ENCODE results near the gene TINAG. TPM values are rescaled to one million over a fixed set of nuclear protein-coding genes. Genes with fewer than 3 reads are reported as not detected.

TINAG gene
- total RNA-seq, 1 donor from 2014 or later: not detected

DNA sequence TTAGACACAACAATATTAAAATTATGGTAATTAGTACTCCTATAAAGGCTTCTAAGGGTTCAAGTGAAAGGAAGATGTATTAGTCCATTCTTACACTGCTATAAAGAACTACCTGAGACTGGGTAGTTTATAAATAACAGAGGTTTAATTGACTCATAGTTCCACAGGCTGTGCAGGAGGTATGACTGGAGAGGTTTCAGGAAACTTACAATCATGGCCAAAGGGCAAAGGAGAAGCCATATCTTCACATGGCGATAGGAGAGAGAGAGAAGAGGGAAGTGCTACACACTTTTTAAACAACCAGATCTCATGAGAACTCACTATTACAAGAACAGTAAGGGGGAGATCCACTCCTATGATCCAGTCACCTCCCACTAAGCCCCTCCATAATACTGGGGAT lies 52.9 kb downstream of the TINAG start:
- Mint-ChIP-seq H3K4me3 (ENCODE audit: unreplicated experiment) (no peak overlapping the region), H3K27me3 (ENCODE audit: unreplicated experiment) (no peaks in the 10 kb centered on the region)

DNA sequence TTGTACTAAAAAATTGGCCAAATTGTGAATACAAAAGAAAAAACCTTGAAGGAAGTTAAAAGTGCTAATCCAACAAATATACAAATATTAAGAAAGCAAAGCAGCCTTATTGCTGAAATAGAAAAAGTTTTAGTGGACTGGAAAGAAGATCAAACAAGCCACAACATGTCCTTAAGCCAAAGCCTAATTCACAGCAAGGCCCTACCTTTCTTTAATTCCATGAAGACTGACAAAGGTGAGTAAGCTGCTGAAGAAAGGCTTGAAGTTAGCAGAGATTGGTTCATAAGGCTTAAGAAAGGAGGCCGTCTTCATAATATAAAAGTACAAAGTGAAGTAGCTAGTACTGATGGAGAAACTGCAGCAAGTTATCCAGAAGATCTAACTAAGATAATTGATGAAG lies 53.5 kb downstream of the TINAG start:
- DNase-seq: no peak
- H3K27me3 Mint-ChIP-seq (ENCODE audit: unreplicated experiment): no peaks in the 10 kb centered on the region
- H3K27ac Mint-ChIP-seq (ENCODE audit: unreplicated experiment): no peak overlapping the region
- H3K4me3 Mint-ChIP-seq (ENCODE audit: unreplicated experiment): no peak overlapping the region
- TF ChIP-seq, protein P1, sequence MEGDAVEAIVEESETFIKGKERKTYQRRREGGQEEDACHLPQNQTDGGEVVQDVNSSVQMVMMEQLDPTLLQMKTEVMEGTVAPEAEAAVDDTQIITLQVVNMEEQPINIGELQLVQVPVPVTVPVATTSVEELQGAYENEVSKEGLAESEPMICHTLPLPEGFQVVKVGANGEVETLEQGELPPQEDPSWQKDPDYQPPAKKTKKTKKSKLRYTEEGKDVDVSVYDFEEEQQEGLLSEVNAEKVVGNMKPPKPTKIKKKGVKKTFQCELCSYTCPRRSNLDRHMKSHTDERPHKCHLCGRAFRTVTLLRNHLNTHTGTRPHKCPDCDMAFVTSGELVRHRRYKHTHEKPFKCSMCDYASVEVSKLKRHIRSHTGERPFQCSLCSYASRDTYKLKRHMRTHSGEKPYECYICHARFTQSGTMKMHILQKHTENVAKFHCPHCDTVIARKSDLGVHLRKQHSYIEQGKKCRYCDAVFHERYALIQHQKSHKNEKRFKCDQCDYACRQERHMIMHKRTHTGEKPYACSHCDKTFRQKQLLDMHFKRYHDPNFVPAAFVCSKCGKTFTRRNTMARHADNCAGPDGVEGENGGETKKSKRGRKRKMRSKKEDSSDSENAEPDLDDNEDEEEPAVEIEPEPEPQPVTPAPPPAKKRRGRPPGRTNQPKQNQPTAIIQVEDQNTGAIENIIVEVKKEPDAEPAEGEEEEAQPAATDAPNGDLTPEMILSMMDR (IDR thresholded peaks at IDR 0.05; ENCODE audit: partially characterized antibody, unreplicated experiment): no peak
- H3K4me1 Mint-ChIP-seq (ENCODE audit: low read depth, unreplicated experiment): no peaks in the 10 kb centered on the region
- H3K9me3 Mint-ChIP-seq (ENCODE audit: unreplicated experiment): no peaks in the 10 kb centered on the region
- no peaks in the 10 kb centered on the region for H3K36me3 Mint-ChIP-seq (ENCODE audit: unreplicated experiment)

More for the DNA sequence above, 52.9 kb downstream of the TINAG start:
- H3K4me1 Mint-ChIP-seq (ENCODE audit: low read depth, unreplicated experiment): no peaks in the 10 kb centered on the region
- no peaks in the 10 kb centered on the region for H3K9me3 Mint-ChIP-seq (ENCODE audit: unreplicated experiment)
- DNase-seq: no peak
- H3K27ac Mint-ChIP-seq (ENCODE audit: unreplicated experiment): no peak overlapping the region
- TF ChIP-seq, protein P1 (IDR thresholded peaks at IDR 0.05; ENCODE audit: partially characterized antibody, unreplicated experiment): no peak
- no peaks in the 10 kb centered on the region for H3K36me3 Mint-ChIP-seq (ENCODE audit: unreplicated experiment)

DNA sequence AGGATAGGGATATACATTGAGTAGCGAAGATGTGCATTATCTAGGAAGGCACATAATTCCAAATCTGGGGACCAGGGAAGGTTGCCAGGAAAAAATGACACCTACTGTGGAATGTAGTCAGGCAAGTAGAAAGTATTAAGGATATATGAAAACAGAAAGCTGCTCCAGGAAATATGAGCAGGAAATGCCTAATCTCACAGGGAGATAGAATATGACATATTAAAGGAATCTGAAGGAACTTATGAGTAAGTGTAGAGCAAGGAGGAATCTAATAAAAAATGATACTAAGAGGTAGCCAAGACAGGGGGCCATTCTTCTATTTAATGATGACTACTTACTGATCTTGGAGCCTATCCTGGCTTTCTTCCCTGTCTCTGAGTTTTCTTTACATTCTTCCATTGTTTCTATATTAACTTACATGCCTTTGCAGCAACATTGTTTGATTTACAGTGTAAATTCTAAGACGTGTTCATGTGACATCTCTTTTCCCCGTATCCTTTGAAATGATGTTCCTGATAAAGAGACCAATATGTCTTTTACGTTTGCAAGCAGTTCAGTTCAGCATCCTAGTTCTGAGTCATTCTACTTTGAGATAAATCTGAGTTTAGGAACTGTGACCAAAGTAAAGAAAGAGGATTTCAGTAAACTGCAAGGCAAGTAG lies 58.6 kb downstream of the TINAG start:
- no peak for DNase-seq
- Mint-ChIP-seq H3K27me3 (ENCODE audit: unreplicated experiment) (no peaks in the 10 kb centered on the region), H3K27ac (ENCODE audit: unreplicated experiment) (no peak overlapping the region), H3K4me3 (ENCODE audit: unreplicated experiment) (no peak overlapping the region), H3K36me3 (ENCODE audit: unreplicated experiment) (no peaks in the 10 kb centered on the region), H3K4me1 (ENCODE audit: low read depth, unreplicated experiment) (no peaks in the 10 kb centered on the region), H3K9me3 (ENCODE audit: unreplicated experiment) (no peaks in the 10 kb centered on the region)
- TF ChIP-seq, protein P1 (IDR thresholded peaks at IDR 0.05; ENCODE audit: partially characterized antibody, unreplicated experiment): no peak

DNA sequence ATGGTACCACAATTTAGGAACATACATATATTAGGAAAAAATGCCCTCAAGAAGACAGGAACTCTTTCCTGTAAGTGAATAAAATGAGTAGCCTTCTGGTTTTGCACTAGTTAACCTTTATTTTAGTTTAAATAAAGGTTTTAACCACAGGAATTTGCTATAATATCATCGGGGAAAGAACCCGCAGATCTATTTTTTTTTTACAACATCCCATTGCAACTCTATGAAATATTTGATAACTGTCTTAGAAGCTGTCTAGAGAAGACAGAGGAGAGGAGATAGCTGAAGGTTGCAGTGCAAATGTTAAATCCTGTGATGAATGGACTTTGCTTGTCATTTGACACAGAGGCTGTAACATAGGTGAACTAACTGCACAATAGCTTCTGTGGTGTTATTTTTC lies 69.5 kb downstream of the TINAG start:
- Mint-ChIP-seq H3K9me3 (ENCODE audit: unreplicated experiment) (no peaks in the 10 kb centered on the region), H3K4me3 (ENCODE audit: unreplicated experiment) (no peak overlapping the region), H3K4me1 (ENCODE audit: low read depth, unreplicated experiment) (no peaks in the 10 kb centered on the region), H3K27me3 (ENCODE audit: unreplicated experiment) (no peaks in the 10 kb centered on the region), H3K27ac (ENCODE audit: unreplicated experiment) (no peak overlapping the region), H3K36me3 (ENCODE audit: unreplicated experiment) (no peaks in the 10 kb centered on the region)
- TF ChIP-seq, protein P1 (IDR thresholded peaks at IDR 0.05; ENCODE audit: partially characterized antibody, unreplicated experiment): no peak
- DNase-seq: no peak

DNA sequence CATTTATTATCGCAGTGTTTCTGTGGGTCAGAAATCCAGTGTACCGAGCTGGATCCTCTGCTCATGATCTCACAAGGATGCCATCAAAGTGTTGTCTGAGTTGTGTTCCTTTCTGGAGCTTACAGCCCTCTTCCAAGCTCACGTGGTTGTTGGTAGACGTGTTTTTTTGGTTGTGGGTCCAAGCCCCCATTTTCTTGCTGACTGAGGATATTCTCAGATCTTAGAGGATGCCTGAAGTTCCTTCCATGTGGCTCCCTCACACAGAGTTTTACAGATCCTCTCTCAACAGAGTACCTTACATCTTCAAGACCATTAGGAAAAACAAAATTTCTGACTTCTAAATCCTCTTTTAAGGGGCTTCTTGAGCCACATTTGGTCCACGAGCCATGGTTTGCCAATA lies 78.1 kb downstream of the TINAG start:
- H3K4me1 Mint-ChIP-seq (ENCODE audit: low read depth, unreplicated experiment): no peaks in the 10 kb centered on the region
- no peak for DNase-seq
- H3K27me3 Mint-ChIP-seq (ENCODE audit: unreplicated experiment): peaks cover 2% of the 10 kb centered on the region
- no peak overlapping the region for H3K27ac Mint-ChIP-seq (ENCODE audit: unreplicated experiment)
- H3K36me3 Mint-ChIP-seq (ENCODE audit: unreplicated experiment): no peaks in the 10 kb centered on the region
- no peaks in the 10 kb centered on the region for H3K9me3 Mint-ChIP-seq (ENCODE audit: unreplicated experiment)
- H3K4me3 Mint-ChIP-seq (ENCODE audit: unreplicated experiment): no peak overlapping the region
- TF ChIP-seq, protein P1 (IDR thresholded peaks at IDR 0.05; ENCODE audit: partially characterized antibody, unreplicated experiment): no peak

All from glutamatergic neuron (in vitro differentiated cells).